SU-DHL-6 (cell line): ENCODE results near the gene TOM1L2.
"Not testable (repeated sequence)": the region's sequence is repeated elsewhere in the genome, so short reads cannot be mapped to it uniquely, and the experiment has no call there.

ENCODE experiments used
- H2AFZ ChIP-seq: fragments of 200-600 bp; sonication (generic); 2 replicates; pipeline ENCODE4 v1.6.1; 2014; ENCODE audit warnings: low read depth, mild to moderate bottlenecking, moderate library complexity, mixed read lengths, antibody characterized with exemption, low read length; ENCODE audit not compliant: severe bottlenecking
- H3F3A ChIP-seq: fragments of 200-600 bp; shearing (Covaris generic); 2 replicates; pipeline ENCODE4 v1.6.0; 2016; ENCODE audit warnings: antibody characterized with exemption, mild to moderate bottlenecking; ENCODE audit not compliant: insufficient read depth
- H3K27ac ChIP-seq: fragments of 200-600 bp; sonication (generic); 2 replicates; pipeline ENCODE4 v1.5.1; 2016; ENCODE audit warnings: low read depth, mild to moderate bottlenecking, low read length, moderate library complexity, mixed read lengths
- H3K27me3 ChIP-seq: fragments of 200-600 bp; sonication (generic), shearing (Covaris generic); 2 replicates; pipeline ENCODE4 v1.6.0; 2014; ENCODE audit warnings: mild to moderate bottlenecking, low read length
- H3K36me3 ChIP-seq: fragments of 200-600 bp; sonication (generic); 2 replicates; pipeline ENCODE4 v1.6.1; 2014; ENCODE audit warnings: mild to moderate bottlenecking, low read length, mixed read lengths
- H3K4me2 ChIP-seq: fragments of 300-600, 200-600 bp; shearing (Covaris generic), sonication (generic); 2 replicates; pipeline ENCODE4 v1.6.0; 2014; ENCODE audit warnings: low read length, low read depth, mild to moderate bottlenecking; ENCODE audit not compliant: poor library complexity, severe bottlenecking
- H3K4me3 ChIP-seq: fragments of 200-600 bp; sonication (generic); 2 replicates; pipeline ENCODE4 v1.5.1; 2014; ENCODE audit warnings: antibody characterized with exemption, low read length, mild to moderate bottlenecking, mixed read lengths; ENCODE audit not compliant: insufficient read depth, poor library complexity, severe bottlenecking
- H3K79me2 ChIP-seq: fragments of 200-600 bp; sonication (generic); 2 replicates; pipeline ENCODE4 v1.6.1; 2014; ENCODE audit warnings: mild to moderate bottlenecking, low read length, moderate library complexity; ENCODE audit not compliant: insufficient read depth
- H3K9ac ChIP-seq: fragments of 200-600 bp; sonication (generic); 2 replicates; pipeline ENCODE4 v1.7.0; 2014; ENCODE audit warnings: mild to moderate bottlenecking, low read length
- H3K9me2 ChIP-seq: fragments of 200-600 bp; sonication (generic); replicated peaks from 2 replicates; pipeline ENCODE4 v1.6.1; 2014; ENCODE audit warnings: low read length; ENCODE audit not compliant: insufficient read depth
- H3K9me3 ChIP-seq: fragments of 200-600 bp; sonication (generic); 2 replicates; pipeline ENCODE4 v1.6.1; 2014; ENCODE audit warnings: low read length, mixed read lengths; ENCODE audit not compliant: insufficient read depth
- H4K20me1 ChIP-seq: fragments of 200-600 bp; sonication (generic); 2 replicates; pipeline ENCODE4 v1.6.1; 2014; ENCODE audit warnings: low read depth, mild to moderate bottlenecking, antibody characterized with exemption, low read length, moderate library complexity, mixed read lengths
- CTCF ChIP-seq: fragments of 200-600 bp; sonication (generic); IDR thresholded peaks from one replicate; pipeline ENCODE4 v1.5.1; 2017; ENCODE audit warnings: antibody characterized with exemption, mild to moderate bottlenecking, low read length, moderate library complexity; ENCODE audit not compliant: insufficient read depth, poor library complexity, severe bottlenecking
- EZH2phosphoT487 ChIP-seq: fragments of 200-600 bp; sonication (generic), shearing (Covaris generic); conservative IDR thresholded peaks from 2 replicates; pipeline ENCODE4 v1.6.1; 2018; ENCODE audit warnings: mild to moderate bottlenecking, antibody characterized with exemption, low read length, moderate library complexity, mixed read lengths

Gene TOM1L2

GRCh38 chr17:17917394-17917793 lies 54.8 kb downstream of the TOM1L2 start:
- Histone ChIP-seq H3K9me3 (no peaks in the 10 kb centered on the region), H3K79me2 (no peaks in the 10 kb centered on the region), H3K36me3 (no peaks in the 10 kb centered on the region), H3K4me2 (no peak overlapping the region), H3F3A (no peaks in the 10 kb centered on the region), H3K27ac (no peak overlapping the region), H3K9me2 (no peaks in the 10 kb centered on the region), H3K9ac (no peak overlapping the region), H2AFZ (no peak overlapping the region), H4K20me1 (no peaks in the 10 kb centered on the region), H3K4me3 (no peak overlapping the region), H3K27me3 (no peaks in the 10 kb centered on the region)
- TF ChIP-seq EZH2phosphoT487 (no peak), CTCF (no peak)

GRCh38 chr17:17915183-17915582 lies 57.0 kb downstream of the TOM1L2 start:
- TF ChIP-seq EZH2phosphoT487 (no peak), CTCF (no peak)

GRCh38 chr17:17913695-17914332 lies 58.4 kb downstream of the TOM1L2 start:
- no peaks in the 10 kb centered on the region for H4K20me1 ChIP-seq
- no peaks in the 10 kb centered on the region for H3K9me2 ChIP-seq
- H3K4me2 ChIP-seq = no peak overlapping the region
- H3K27ac ChIP-seq = no peak overlapping the region
- TF ChIP-seq EZH2phosphoT487 (no peak), CTCF (no peak)
- no peak overlapping the region for H2AFZ ChIP-seq
- H3K27me3 ChIP-seq = no peaks in the 10 kb centered on the region
- H3K4me3 ChIP-seq = no peak overlapping the region
- no peak overlapping the region for H3K9ac ChIP-seq
- no peaks in the 10 kb centered on the region for H3K79me2 ChIP-seq
- H3F3A ChIP-seq = no peaks in the 10 kb centered on the region
- no peaks in the 10 kb centered on the region for H3K36me3 ChIP-seq
- H3K9me3 ChIP-seq = no peaks in the 10 kb centered on the region

More at GRCh38 chr17:17915183-17915582, 57.0 kb downstream of the TOM1L2 start:
- no peaks in the 10 kb centered on the region for H3K9me3 ChIP-seq
- no peaks in the 10 kb centered on the region for H3K79me2 ChIP-seq
- H3K9me2 ChIP-seq = no peaks in the 10 kb centered on the region
- H3F3A ChIP-seq = no peaks in the 10 kb centered on the region
- H3K4me2 ChIP-seq = no peak overlapping the region
- H4K20me1 ChIP-seq = no peaks in the 10 kb centered on the region
- H2AFZ ChIP-seq = no peak overlapping the region
- no peak overlapping the region for H3K27ac ChIP-seq
- no peaks in the 10 kb centered on the region for H3K27me3 ChIP-seq
- H3K4me3 ChIP-seq = no peak overlapping the region
- H3K36me3 ChIP-seq = no peaks in the 10 kb centered on the region
- no peak overlapping the region for H3K9ac ChIP-seq

GRCh38 chr17:17912336-17912735 lies 59.9 kb downstream of the TOM1L2 start:
- H3K27ac ChIP-seq, H2AFZ ChIP-seq, H3K4me3 ChIP-seq, H3K9ac ChIP-seq, H3K36me3 ChIP-seq, H3K79me2 ChIP-seq, H4K20me1 ChIP-seq, H3K4me2 ChIP-seq, H3K9me3 ChIP-seq, H3K27me3 ChIP-seq, H3F3A ChIP-seq, H3K9me2 ChIP-seq: not testable (repeated sequence)
